NCI-H226 (cell line): ENCODE results near the gene CHRD.
A peak's percentile ranks its signal among the peaks of the same experiment; 100 is the strongest.

Experiments
- DNase-seq: peaks from one replicate; pipeline ENCODE4 v3.0.0-alpha.2; 2015

Gene CHRD

DNA sequence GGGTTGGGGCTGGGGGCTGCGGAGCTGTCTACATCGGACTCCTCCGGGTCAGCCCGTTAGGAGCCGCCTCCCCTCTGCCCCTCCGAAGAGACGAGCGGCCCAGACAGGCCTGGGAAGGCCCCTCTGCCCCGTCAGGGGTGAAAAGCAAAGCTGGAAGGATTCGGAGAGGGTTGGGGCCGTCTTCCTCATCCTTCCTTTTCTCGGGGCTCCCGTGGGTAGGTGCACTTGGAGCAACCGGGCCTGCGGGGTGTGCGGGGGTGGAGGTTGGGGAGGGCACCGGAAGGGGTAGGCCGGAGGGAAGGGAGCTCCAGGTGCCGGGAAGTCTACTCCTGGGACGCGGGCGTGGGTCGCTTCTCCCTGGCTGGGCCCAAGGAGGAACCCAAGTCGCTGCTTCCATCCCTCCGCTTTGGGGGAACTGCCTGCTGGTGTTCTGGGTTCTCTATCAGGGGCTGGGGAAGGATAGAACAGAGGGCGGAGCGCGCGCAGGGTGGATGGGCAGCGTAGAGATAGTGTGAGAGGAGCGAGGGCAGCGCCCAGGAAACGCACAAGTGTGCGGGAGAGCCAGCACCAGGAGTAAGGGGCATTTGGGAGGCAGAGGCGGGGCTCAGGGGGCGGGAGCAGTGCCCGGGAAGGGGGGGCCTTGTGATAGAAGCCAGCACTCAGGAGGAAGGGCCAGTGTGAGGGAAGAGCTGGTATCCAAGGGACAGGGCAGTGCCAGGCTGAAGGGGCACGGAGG is 17.8 kb upstream of the CHRD start:
- DNase-seq = peak; percentile 79

DNA sequence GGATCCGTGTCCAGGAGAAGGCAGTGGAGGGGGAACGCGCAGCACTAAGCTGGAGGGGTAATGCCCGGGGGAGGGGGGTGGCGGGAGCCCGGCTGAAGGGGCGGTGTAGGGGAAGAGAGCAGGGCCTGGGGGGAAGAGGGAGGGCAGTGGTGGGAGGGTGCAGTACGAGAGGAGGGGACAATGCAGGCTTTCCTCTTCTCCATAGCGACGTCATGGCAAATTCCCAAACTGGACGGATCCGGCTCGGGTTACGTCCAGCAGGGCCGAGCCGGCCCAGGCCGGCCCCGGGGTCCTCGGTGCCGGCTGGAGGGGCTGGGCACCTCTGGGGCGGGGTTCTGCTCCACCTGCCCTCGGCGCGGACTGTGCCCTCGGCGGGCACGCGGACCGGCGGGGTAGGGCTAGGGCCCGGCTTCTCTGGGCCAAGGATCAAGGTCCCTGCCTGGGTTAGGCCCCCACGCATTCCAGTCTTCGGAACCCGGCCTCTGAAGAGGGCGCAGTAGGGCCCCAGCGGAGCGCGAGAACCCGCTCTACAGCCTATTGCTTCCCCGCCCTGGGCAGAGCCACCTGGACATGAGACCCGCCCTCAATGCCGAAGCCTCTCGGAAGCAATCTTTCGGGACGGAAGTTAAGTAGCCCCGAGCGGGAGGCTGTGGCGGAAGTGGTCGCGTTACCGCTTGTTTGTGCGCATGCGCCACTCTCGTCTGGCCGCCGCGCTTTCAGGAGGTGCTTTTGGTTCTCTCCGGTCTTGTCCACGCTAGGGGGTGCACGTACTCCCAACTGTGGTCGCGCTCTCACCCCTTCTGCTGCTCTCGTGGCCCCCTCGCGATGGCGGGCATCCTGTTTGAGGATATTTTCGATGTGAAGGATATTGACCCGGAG is 16.9 kb upstream of the CHRD start:
- peak; percentile 98 for DNase-seq

- DNase-seq = no peak
Observed at GRCh38 chr3:184366619-184367289, 13.1 kb upstream of the CHRD start.

GRCh38 chr3:184368116-184368515 is 11.7 kb upstream of the CHRD start:
- DNase-seq = no peak

- DNase-seq = peak; percentile 65
Observed at GRCh38 chr3:184368586-184369183, 11.2 kb upstream of the CHRD start.

- peak; percentile 80 for DNase-seq
Observed at GRCh38 chr3:184371570-184372018, 8.3 kb upstream of the CHRD start.

- no peak for DNase-seq
Observed at GRCh38 chr3:184372296-184372821, 7.5 kb upstream of the CHRD start.

DNA sequence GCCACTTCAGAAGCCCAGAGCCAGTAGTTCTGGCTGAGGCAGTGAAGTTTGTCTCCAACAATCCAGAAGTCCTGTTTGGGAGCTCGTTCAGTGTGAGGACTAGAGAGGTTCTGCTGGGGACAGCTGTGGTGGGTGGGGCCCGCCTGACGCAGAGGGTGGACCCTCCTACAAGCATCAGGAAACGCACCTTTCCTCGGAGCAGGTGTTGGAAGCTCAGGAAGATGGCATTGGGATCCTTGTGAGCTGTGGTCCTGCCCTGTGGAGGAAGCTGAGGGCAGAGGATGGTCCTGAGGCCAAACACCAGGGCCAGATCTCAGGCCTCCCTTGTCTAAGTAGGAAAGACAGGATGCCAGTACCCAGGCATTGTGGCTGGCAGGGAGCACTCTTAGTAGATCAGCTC is 6.9 kb upstream of the CHRD start:
- DNase-seq = no peak

DNA sequence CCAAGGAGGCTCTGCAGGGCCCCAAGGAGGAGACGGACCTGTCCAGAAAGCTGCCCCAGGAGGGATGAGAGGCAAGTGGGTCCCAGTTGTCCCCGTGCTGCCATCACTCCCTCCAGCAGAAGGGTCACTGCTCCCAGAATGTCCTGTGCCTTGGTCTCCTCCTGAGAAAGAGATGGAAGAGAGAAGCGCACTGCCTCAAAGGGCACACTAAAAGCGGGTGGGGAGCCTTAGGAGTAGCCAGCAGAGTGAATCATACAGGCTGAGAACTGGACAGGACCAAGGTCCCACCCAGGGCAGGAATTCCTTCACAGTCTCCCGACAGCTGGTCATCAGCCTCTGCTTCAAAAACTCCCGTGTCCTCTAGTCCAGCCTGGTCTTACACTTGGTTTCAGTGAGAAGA is 6.4 kb upstream of the CHRD start:
- DNase-seq = peak; percentile 24

- DNase-seq = no peak
Observed at GRCh38 chr3:184375747-184376461, 4.0 kb upstream of the CHRD start.

DNA sequence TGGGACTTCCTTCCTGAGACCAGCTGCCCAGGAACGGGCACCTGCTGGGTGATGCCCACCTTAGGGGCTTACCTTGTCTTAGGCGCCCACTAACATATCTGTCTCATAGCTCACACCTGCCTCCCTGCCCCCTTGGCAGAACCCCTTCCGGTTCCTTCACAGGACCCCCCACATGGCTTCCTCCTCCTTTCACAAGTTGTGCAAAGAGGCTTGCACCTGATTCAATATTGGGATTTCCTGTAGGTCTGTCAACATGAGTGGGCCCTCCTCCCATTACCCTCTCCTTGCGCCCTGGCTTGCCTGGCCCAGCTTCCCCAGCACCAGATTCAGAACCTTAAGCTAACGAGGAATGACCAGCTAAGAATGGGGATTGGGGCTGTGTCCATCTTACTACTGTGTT is 2.5 kb upstream of the CHRD start:
- no peak for DNase-seq

GRCh38 chr3:184377882-184378445 is 1.9 kb upstream of the CHRD start, which contains the start of gene THPO:
Gene THPO (minus strand): TSS chr3:184378207. CDS start chr3:184376259, 1,948 bp downstream.
- DNase-seq = no peak

- DNase-seq = no peak
Observed at GRCh38 chr3:184378651-184379357, 1.1 kb upstream of the CHRD start.

GRCh38 chr3:184380185-184380626 is 352 bp downstream of the CHRD start:
- DNase-seq = no peak

DNA sequence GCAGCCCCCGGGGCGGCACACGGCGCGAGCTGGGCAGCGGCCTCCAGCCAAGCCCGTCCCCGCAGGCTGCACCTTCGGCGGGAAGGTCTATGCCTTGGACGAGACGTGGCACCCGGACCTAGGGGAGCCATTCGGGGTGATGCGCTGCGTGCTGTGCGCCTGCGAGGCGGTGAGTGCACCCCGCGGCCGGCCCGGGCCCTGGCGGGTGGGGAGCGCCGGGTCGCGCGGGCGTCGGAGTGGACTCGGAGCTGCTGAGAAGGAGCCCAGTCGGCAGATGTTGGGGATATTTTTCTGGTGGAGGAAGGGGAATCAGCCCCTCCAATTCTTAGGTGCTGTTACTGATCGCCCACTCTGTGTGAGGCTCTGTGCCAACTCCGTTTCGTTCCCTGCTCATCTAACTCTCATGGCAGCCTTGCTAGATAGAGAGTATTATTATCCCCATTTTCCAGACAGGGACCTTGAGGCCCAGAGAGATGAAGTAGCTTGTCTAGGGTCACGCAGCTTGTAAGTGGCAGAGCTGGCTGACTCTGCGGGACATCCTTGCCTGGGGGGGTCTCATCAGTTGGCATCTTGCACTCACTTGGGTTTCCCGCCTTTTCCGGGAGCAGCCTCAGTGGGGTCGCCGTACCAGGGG is 890 bp downstream of the CHRD start:
- DNase-seq = no peak

GRCh38 chr3:184381261-184382224 is 1.7 kb downstream of the CHRD start:
- no peak for DNase-seq

DNA sequence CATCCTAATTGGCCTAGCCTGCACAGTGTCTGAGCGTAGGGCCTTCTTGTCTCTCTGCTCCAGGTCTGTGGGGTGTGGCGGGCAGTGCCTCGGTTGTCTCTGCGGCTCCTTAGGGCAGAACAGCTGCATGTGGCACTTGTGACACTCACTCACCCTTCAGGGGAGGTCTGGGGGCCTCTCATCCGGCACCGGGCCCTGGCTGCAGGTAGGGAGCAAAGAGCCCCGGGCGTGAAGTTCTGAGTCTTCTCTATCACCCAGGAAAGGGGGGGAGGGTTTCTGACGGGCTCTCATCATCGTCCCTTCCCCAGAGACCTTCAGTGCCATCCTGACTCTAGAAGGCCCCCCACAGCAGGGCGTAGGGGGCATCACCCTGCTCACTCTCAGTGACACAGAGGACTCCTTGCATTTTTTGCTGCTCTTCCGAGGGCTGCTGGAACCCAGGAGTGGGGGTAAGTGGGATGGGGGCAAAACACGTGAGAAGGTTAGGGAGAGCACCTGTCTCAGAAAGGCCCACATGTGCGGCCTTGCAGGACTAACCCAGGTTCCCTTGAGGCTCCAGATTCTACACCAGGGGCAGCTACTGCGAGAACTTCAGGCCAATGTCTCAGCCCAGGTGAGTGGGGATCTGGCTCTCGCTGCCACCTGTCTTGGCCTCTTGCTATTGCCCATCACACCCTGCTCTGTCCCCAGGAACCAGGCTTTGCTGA is 2.6 kb downstream of the CHRD start:
- DNase-seq = no peak

DNA sequence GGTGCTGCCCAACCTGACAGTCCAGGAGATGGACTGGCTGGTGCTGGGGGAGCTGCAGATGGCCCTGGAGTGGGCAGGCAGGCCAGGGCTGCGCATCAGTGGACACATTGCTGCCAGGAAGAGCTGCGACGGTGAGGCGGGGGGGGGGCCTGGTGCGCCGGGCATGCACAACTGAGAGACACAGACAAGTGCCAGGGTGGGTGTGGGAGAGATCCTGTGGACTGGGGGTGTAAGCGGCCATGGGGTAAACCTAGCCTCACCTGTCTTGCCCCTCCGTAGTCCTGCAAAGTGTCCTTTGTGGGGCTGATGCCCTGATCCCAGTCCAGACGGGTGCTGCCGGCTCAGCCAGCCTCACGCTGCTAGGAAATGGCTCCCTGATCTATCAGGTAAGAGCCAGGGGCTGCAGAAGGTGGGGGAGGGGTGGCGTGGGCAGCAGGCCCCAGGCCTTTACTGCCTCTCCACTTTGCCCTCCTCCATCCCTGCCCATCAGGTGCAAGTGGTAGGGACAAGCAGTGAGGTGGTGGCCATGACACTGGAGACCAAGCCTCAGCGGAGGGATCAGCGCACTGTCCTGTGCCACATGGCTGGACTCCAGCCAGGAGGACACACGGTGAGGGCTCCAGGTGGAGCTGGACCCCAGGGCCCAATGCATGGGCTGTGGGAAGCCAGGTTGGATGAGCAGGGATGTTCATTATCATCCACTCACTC is 3.3 kb downstream of the CHRD start:
- no peak for DNase-seq
